OCI-LY1 (cell line): ENCODE data around the gene FMN1.

Experiments used
- H2AFZ ChIP-seq: fragments of 200-600 bp; sonication (generic), shearing (Covaris generic); 2 replicates; pipeline ENCODE4 v1.6.0; 2014; ENCODE audit warnings: antibody characterized with exemption, mild to moderate bottlenecking, low read length
- H3F3A ChIP-seq: fragments of 200-600 bp; sonication (generic), shearing (Covaris generic); 2 replicates; pipeline ENCODE4 v1.6.0; 2014; ENCODE audit warnings: mild to moderate bottlenecking, antibody characterized with exemption, low read length, moderate library complexity; ENCODE audit not compliant: insufficient read depth
- H3K27ac ChIP-seq: fragments of 200-600 bp; sonication (generic); 2 replicates; pipeline ENCODE4 v1.5.1; 2014; ENCODE audit warnings: low read length, mixed run types, mild to moderate bottlenecking, low read depth; ENCODE audit not compliant: poor library complexity, severe bottlenecking
- H3K27me3 ChIP-seq: fragments of 200-600 bp; sonication (generic); 2 replicates; pipeline ENCODE4 v1.6.0; 2014; ENCODE audit warnings: antibody characterized with exemption, mild to moderate bottlenecking, low read length, moderate library complexity; ENCODE audit not compliant: insufficient read depth
- H3K36me3 ChIP-seq: fragments of 200-600 bp; sonication (generic); 2 replicates; pipeline ENCODE4 v1.6.1; 2014; ENCODE audit warnings: mild to moderate bottlenecking, antibody characterized with exemption, low read length, moderate library complexity, mixed read lengths; ENCODE audit not compliant: insufficient read depth
- H3K4me1 ChIP-seq: fragments of 200-600 bp; sonication (generic); 2 replicates; pipeline ENCODE4 v1.5.1; 2014; ENCODE audit warnings: mild to moderate bottlenecking, low read length, moderate library complexity; ENCODE audit not compliant: insufficient read depth, severe bottlenecking
- H3K4me2 ChIP-seq: fragments of 200-600 bp; sonication (generic), shearing (Covaris generic); 2 replicates; pipeline ENCODE4 v1.6.1; 2014; ENCODE audit warnings: low read length
- H3K4me3 ChIP-seq: fragments of 200-600 bp; sonication (generic); 2 replicates; pipeline ENCODE4 v1.5.1; 2014; ENCODE audit warnings: low read length, low read depth, mild to moderate bottlenecking, mixed read lengths; ENCODE audit not compliant: poor library complexity, severe bottlenecking
- H3K79me2 ChIP-seq: fragments of 200-600 bp; shearing (Covaris generic); 2 replicates; pipeline ENCODE4 v1.6.1; 2016; ENCODE audit warnings: mixed run types, low read length, mixed read lengths; ENCODE audit not compliant: insufficient read depth
- H3K9ac ChIP-seq: fragments of 200-600 bp; sonication (generic), shearing (Covaris generic); 2 replicates; pipeline ENCODE4 v1.6.1; 2014; ENCODE audit warnings: mild to moderate bottlenecking, low read length, mixed read lengths
- H3K9me2 ChIP-seq: fragments of 200-600 bp; sonication (generic), shearing (Covaris generic); 2 replicates; pipeline ENCODE4 v1.6.1; 2014; ENCODE audit warnings: low read depth, mild to moderate bottlenecking, low read length, mixed read lengths
- H3K9me3 ChIP-seq: fragments of 200-600 bp; shearing (Covaris generic); 2 replicates; pipeline ENCODE4 v1.6.1; 2014; ENCODE audit warnings: low read length, mixed read lengths
- H4K20me1 ChIP-seq: fragments of 200-600 bp; sonication (generic), shearing (Covaris generic); 2 replicates; pipeline ENCODE4 v1.6.0; 2016; ENCODE audit warnings: mild to moderate bottlenecking, low read length; ENCODE audit not compliant: insufficient read depth
- CTCF ChIP-seq: fragments of 200-600 bp; sonication (generic), shearing (Covaris generic); IDR thresholded peaks from 2 replicates; pipeline ENCODE4 v1.5.1; 2017; ENCODE audit warnings: mild to moderate bottlenecking, antibody characterized with exemption, low read length, moderate library complexity, mixed read lengths
- EZH2 ChIP-seq: fragments of 200-600 bp; sonication (generic), shearing (Covaris generic); IDR thresholded peaks from 2 replicates; pipeline ENCODE4 v1.8.0; 2017; ENCODE audit warnings: borderline replicate concordance, mixed run types, mild to moderate bottlenecking, antibody characterized with exemption, low read length, moderate library complexity, mixed read lengths

FMN1 gene

GRCh38 chr15:32853592-32853991, 340.9 kb downstream of the FMN1 start:
- TF ChIP-seq EZH2: no peak
- no peak for TF ChIP-seq CTCF
- Histone ChIP-seq H3K27me3 (peaks cover under 1% of the 10 kb centered on the region; the same call in 1 of the 2 replicates), H3K9ac (no peak overlapping the region), H3K4me2 (no peak overlapping the region), H3K9me3 (no peaks in the 10 kb centered on the region), H3K36me3 (no peaks in the 10 kb centered on the region), H3K79me2 (no peaks in the 10 kb centered on the region), H2AFZ (no peak overlapping the region), H3F3A (no peaks in the 10 kb centered on the region), H4K20me1 (no peaks in the 10 kb centered on the region; the same call in 1 of the 2 replicates), H3K4me1 (no peaks in the 10 kb centered on the region), H3K27ac (no peak overlapping the region), H3K4me3 (no peak overlapping the region), H3K9me2 (no peaks in the 10 kb centered on the region)

GRCh38 chr15:32852771-32853170, 341.7 kb downstream of the FMN1 start:
- no peak for TF ChIP-seq EZH2
- no peak overlapping the region for H3K4me2 ChIP-seq
- H4K20me1 ChIP-seq: no peaks in the 10 kb centered on the region; the same call in 1 of the 2 replicates
- H3K36me3 ChIP-seq: no peaks in the 10 kb centered on the region
- no peak overlapping the region for H3K27ac ChIP-seq
- H3K79me2 ChIP-seq: no peaks in the 10 kb centered on the region
- H3F3A ChIP-seq: no peaks in the 10 kb centered on the region
- no peaks in the 10 kb centered on the region for H3K27me3 ChIP-seq
- H3K9me3 ChIP-seq: no peaks in the 10 kb centered on the region
- H2AFZ ChIP-seq: no peak overlapping the region
- H3K4me1 ChIP-seq: no peaks in the 10 kb centered on the region
- H3K4me3 ChIP-seq: no peak overlapping the region
- H3K9ac ChIP-seq: no peak overlapping the region
- no peaks in the 10 kb centered on the region for H3K9me2 ChIP-seq

GRCh38 chr15:32852017-32852416, 342.5 kb downstream of the FMN1 start:
- no peaks in the 10 kb centered on the region for H3K9me3 ChIP-seq
- no peak overlapping the region for H3K27ac ChIP-seq
- no peak overlapping the region for H2AFZ ChIP-seq
- H3F3A ChIP-seq: no peaks in the 10 kb centered on the region
- H3K9me2 ChIP-seq: no peaks in the 10 kb centered on the region
- no peaks in the 10 kb centered on the region for H3K4me1 ChIP-seq
- no peak overlapping the region for H3K9ac ChIP-seq
- no peaks in the 10 kb centered on the region for H3K36me3 ChIP-seq
- H3K4me2 ChIP-seq: no peak overlapping the region
- H4K20me1 ChIP-seq: no peaks in the 10 kb centered on the region; the same call in 1 of the 2 replicates
- TF ChIP-seq EZH2 (no peak), CTCF (no peak)
- no peak overlapping the region for H3K4me3 ChIP-seq
- no peaks in the 10 kb centered on the region for H3K79me2 ChIP-seq
- no peaks in the 10 kb centered on the region for H3K27me3 ChIP-seq

- H3K27ac ChIP-seq: no peak overlapping the region
- H2AFZ ChIP-seq: no peak overlapping the region
- H3K27me3 ChIP-seq: no peaks in the 10 kb centered on the region
- no peak for TF ChIP-seq CTCF
- no peak for TF ChIP-seq EZH2
- H3K9me3 ChIP-seq: no peaks in the 10 kb centered on the region
- no peak overlapping the region for H3K4me2 ChIP-seq
- H3K4me1 ChIP-seq: no peaks in the 10 kb centered on the region
- H3K36me3 ChIP-seq: no peaks in the 10 kb centered on the region
- no peak overlapping the region for H3K9ac ChIP-seq
- no peak overlapping the region for H3K4me3 ChIP-seq
- H4K20me1 ChIP-seq: no peaks in the 10 kb centered on the region; the same call in 1 of the 2 replicates
- H3K79me2 ChIP-seq: no peaks in the 10 kb centered on the region
- H3F3A ChIP-seq: no peaks in the 10 kb centered on the region
- H3K9me2 ChIP-seq: no peaks in the 10 kb centered on the region
Observed at GRCh38 chr15:32851572-32851971, 342.9 kb downstream of the FMN1 start.
